Measurements from ENCODE around the gene DUSP2.
A peak's percentile ranks its signal among the peaks of the same experiment; 100 is the strongest.

DUSP2 gene

DNA sequence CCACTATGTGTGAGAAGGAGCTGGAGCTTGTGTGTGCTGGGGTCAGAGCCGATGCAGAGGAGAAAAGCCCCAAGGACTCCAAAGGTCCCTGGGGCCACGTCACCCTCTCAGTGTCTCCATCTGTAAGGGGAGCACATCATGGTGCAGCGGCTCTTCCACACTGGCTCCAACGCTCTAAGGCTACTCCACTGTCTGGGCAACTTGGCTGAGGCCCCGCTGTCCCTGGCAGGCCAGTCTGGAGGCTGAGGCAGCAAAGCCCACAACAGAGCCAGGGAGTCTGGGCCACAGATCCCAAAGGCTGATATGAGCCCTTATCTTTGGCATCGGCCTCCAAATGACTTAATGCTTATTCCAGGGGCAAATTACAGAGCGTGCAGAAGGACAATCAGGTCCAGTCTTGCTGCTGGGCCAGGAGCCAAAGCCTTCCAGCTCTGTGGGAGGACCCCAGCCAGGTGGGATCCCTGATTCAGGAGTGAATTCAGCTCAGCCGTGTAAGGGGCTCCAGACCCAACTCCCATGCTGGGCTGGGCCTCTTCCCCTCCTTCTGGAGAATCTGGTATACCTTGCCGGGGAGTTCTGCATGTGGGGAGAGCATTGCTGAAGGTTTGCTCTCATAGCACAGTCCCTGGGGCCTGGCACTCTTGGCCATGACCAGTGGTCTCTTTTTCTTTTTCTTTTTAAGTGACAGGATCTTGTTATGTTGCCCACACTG lies 1.8 kb upstream of the DUSP2 start:
- Histone ChIP-seq H3K56ac (ENCODE audit: low read length) (peak overlapping the region; percentile 56), H3K27ac (ENCODE audit: low read depth, low read length) (no peak overlapping the region), H2BK120ac (ENCODE audit: low read depth, low read length) (no peak overlapping the region), H2AK5ac (ENCODE audit: low read length) (no peak overlapping the region), H3K79me2 (ENCODE audit: control insufficient read depth, insufficient read depth, low read length) (no peaks in the 10 kb centered on the region), H3K4ac (ENCODE audit: low read depth, low read length) (no peak overlapping the region), H3K4me2 (ENCODE audit: low read length) (no peak overlapping the region), H4K8ac (ENCODE audit: low read depth, low read length) (no peak overlapping the region), H4K5ac (ENCODE audit: low read length) (no peak overlapping the region), H2BK15ac (replicated peaks; ENCODE audit: low read depth) (no peak overlapping the region), H3K79me1 (ENCODE audit: low read length) (no peaks in the 10 kb centered on the region), H3K18ac (ENCODE audit: low read length) (no peak overlapping the region), H3K9ac (ENCODE audit: low read length) (no peak overlapping the region), H3K36me3 (ENCODE audit: control insufficient read depth, insufficient read depth, low read length) (no peaks in the 10 kb centered on the region), H3K27me3 (ENCODE audit: insufficient read depth, low read length, poor library complexity) (no peaks in the 10 kb centered on the region), H3K23ac (ENCODE audit: low read length) (peak overlapping the region; percentile 53), H2BK5ac (ENCODE audit: low read length) (no peak overlapping the region), H3K4me3 (ENCODE audit: low read length) (no peak overlapping the region), H3K4me1 (ENCODE audit: control insufficient read depth, low read depth, low read length) (peaks cover 5% of the 10 kb centered on the region)
- WGBS (ENCODE audit: extremely low coverage, insufficient coverage, low lambda C conversion rate) = no CpG with 5 or more reads among the region's 9 CpGs
- DNase-seq = peak; percentile 46

DNA sequence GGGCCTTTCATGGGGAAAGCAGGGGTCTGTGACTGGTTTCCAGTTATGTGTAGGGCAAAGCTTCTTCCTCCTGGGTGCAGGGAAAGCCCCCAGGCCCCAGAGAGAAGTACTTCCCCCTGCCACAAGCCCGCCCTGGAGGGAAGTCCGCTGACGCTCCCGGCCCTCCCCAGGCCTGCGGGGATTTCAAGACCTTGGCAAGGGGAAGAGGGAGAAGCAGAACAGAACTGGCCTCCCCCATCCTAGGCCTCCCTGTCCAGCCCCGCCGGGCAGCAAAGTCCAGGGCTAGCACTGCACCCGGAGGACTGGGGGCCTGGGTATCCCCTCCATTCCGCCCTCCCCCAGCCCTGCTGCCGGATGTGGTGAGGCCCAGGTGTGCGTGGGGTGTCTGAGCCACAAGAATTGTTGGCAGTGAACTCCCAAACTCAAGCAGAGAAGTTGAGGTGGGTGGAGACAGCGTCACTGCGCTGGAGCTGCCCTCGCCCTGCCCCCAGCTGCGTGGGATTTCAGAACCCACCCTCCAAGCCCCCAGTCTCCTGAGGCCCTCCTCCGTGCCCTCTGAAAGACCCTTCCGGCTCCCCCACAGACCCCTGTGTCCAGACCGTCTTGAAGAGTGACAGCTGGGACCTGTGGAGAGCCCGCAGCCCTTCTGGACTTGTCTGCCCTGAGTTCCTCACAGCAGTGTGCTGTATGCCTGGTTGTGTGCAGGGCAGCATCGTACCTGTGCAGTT lies 1.1 kb upstream of the DUSP2 start:
- Histone ChIP-seq H2AK5ac (ENCODE audit: low read length) (no peak overlapping the region), H3K23ac (ENCODE audit: low read length) (peak overlapping the region; percentile 53), H3K79me2 (ENCODE audit: control insufficient read depth, insufficient read depth, low read length) (no peaks in the 10 kb centered on the region), H3K4me2 (ENCODE audit: low read length) (no peak overlapping the region), H3K18ac (ENCODE audit: low read length) (no peak overlapping the region), H3K79me1 (ENCODE audit: low read length) (no peaks in the 10 kb centered on the region), H3K27ac (ENCODE audit: low read depth, low read length) (no peak overlapping the region), H3K56ac (ENCODE audit: low read length) (peak overlapping the region; percentile 56), H3K36me3 (ENCODE audit: control insufficient read depth, insufficient read depth, low read length) (no peaks in the 10 kb centered on the region), H3K4me1 (ENCODE audit: control insufficient read depth, low read depth, low read length) (peaks cover 5% of the 10 kb centered on the region), H4K5ac (ENCODE audit: low read length) (no peak overlapping the region), H2BK5ac (ENCODE audit: low read length) (no peak overlapping the region), H4K8ac (ENCODE audit: low read depth, low read length) (no peak overlapping the region), H3K4ac (ENCODE audit: low read depth, low read length) (no peak overlapping the region), H2BK15ac (replicated peaks; ENCODE audit: low read depth) (no peak overlapping the region), H3K27me3 (ENCODE audit: insufficient read depth, low read length, poor library complexity) (no peaks in the 10 kb centered on the region), H3K9ac (ENCODE audit: low read length) (no peak overlapping the region), H2BK120ac (ENCODE audit: low read depth, low read length) (no peak overlapping the region), H3K4me3 (ENCODE audit: low read length) (no peak overlapping the region)
- DNase-seq = peak; percentile 31
- WGBS (ENCODE audit: extremely low coverage, insufficient coverage, low lambda C conversion rate) = no CpG with 5 or more reads among the region's 20 CpGs

DNA sequence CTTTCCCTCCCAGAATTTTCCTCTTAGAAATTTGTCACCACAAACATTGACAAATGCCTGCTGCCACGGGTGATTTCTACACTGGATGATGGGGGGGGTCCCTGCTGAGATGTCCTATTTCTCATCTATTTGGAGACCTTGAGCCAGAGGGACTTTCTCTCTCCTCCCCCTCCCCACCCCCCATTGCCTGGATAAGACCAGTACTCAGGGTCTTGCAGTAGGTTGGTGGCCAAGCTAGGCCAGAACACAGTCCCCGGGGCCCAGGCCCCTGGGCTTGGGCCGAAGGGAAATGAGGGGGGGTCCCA lies 560 bp upstream of the DUSP2 start:
- peak; percentile 30 for DNase-seq
- Histone ChIP-seq H3K36me3 (ENCODE audit: control insufficient read depth, insufficient read depth, low read length) (no peaks in the 10 kb centered on the region), H2BK120ac (ENCODE audit: low read depth, low read length) (no peak overlapping the region), H3K4me2 (ENCODE audit: low read length) (no peak overlapping the region), H4K8ac (ENCODE audit: low read depth, low read length) (no peak overlapping the region), H2BK15ac (replicated peaks; ENCODE audit: low read depth) (no peak overlapping the region), H3K79me2 (ENCODE audit: control insufficient read depth, insufficient read depth, low read length) (no peaks in the 10 kb centered on the region), H3K79me1 (ENCODE audit: low read length) (no peaks in the 10 kb centered on the region), H2AK5ac (ENCODE audit: low read length) (no peak overlapping the region), H3K27me3 (ENCODE audit: insufficient read depth, low read length, poor library complexity) (no peaks in the 10 kb centered on the region), H3K4me1 (ENCODE audit: control insufficient read depth, low read depth, low read length) (peaks cover 5% of the 10 kb centered on the region), H3K56ac (ENCODE audit: low read length) (peak overlapping the region; percentile 54), H4K5ac (ENCODE audit: low read length) (no peak overlapping the region), H2BK5ac (ENCODE audit: low read length) (no peak overlapping the region), H3K18ac (ENCODE audit: low read length) (no peak overlapping the region), H3K4ac (ENCODE audit: low read depth, low read length) (no peak overlapping the region), H3K4me3 (ENCODE audit: low read length) (no peak overlapping the region), H3K9ac (ENCODE audit: low read length) (peak overlapping the region; percentile 34), H3K23ac (ENCODE audit: low read length) (no peak overlapping the region), H3K27ac (ENCODE audit: low read depth, low read length) (no peak overlapping the region)
- no CpG with 5 or more reads among the region's 3 CpGs for WGBS (ENCODE audit: extremely low coverage, insufficient coverage, low lambda C conversion rate)

DNA sequence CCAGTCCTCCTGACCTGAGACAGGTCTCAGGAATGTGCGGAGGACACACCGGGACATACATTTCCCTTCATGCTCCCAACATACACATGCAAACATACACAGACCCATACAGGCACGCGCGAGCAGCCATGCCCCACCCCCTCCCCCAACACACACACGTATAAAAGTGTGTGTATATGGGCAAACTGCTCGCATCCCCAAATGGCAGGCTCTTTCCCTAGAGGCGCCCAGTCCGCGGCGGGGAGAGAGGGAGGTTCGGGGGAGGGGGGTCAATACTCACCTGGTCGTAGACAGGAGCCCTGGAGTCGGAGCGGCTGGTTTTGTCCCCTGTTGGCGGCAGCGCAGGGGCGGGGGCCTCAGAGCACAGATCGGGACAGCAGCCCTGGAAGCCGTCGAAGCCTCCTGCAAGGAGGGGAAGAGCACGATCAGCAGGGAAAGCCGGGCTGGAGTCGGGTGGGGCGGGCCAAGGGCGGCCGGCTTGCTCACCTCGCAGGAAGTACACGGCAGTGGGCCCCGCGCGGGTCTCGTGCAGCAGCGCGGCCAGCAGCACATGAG lies 682 bp downstream of the DUSP2 start:
- H3K23ac ChIP-seq (ENCODE audit: low read length) = peak overlapping the region; percentile 76
- peak overlapping the region; percentile 68 for H3K4me2 ChIP-seq (ENCODE audit: low read length)
- H3K36me3 ChIP-seq (ENCODE audit: control insufficient read depth, insufficient read depth, low read length) = no peaks in the 10 kb centered on the region
- peak overlapping the region; percentile 45 for H3K18ac ChIP-seq (ENCODE audit: low read length)
- peak; percentile 62 for DNase-seq
- H4K5ac ChIP-seq (ENCODE audit: low read length) = no peak overlapping the region
- H3K4ac ChIP-seq (ENCODE audit: low read depth, low read length) = peak overlapping the region; percentile 63
- H2AK5ac ChIP-seq (ENCODE audit: low read length) = no peak overlapping the region
- no peaks in the 10 kb centered on the region for H3K79me2 ChIP-seq (ENCODE audit: control insufficient read depth, insufficient read depth, low read length)
- no peak overlapping the region for H2BK15ac ChIP-seq (replicated peaks; ENCODE audit: low read depth)
- peak overlapping the region; percentile 73 for H3K9ac ChIP-seq (ENCODE audit: low read length)
- no CpG with 5 or more reads among the region's 35 CpGs for WGBS (ENCODE audit: extremely low coverage, insufficient coverage, low lambda C conversion rate)
- H3K27ac ChIP-seq (ENCODE audit: low read depth, low read length) = no peak overlapping the region
- H4K8ac ChIP-seq (ENCODE audit: low read depth, low read length) = no peak overlapping the region
- H3K79me1 ChIP-seq (ENCODE audit: low read length) = no peaks in the 10 kb centered on the region
- H3K4me3 ChIP-seq (ENCODE audit: low read length) = peak overlapping the region; percentile 24
- H3K27me3 ChIP-seq (ENCODE audit: insufficient read depth, low read length, poor library complexity) = no peaks in the 10 kb centered on the region
- H2BK120ac ChIP-seq (ENCODE audit: low read depth, low read length) = no peak overlapping the region
- peaks cover 5% of the 10 kb centered on the region for H3K4me1 ChIP-seq (ENCODE audit: control insufficient read depth, low read depth, low read length)
- no peak overlapping the region for H2BK5ac ChIP-seq (ENCODE audit: low read length)
- peak overlapping the region; percentile 93 for H3K56ac ChIP-seq (ENCODE audit: low read length)

DNA sequence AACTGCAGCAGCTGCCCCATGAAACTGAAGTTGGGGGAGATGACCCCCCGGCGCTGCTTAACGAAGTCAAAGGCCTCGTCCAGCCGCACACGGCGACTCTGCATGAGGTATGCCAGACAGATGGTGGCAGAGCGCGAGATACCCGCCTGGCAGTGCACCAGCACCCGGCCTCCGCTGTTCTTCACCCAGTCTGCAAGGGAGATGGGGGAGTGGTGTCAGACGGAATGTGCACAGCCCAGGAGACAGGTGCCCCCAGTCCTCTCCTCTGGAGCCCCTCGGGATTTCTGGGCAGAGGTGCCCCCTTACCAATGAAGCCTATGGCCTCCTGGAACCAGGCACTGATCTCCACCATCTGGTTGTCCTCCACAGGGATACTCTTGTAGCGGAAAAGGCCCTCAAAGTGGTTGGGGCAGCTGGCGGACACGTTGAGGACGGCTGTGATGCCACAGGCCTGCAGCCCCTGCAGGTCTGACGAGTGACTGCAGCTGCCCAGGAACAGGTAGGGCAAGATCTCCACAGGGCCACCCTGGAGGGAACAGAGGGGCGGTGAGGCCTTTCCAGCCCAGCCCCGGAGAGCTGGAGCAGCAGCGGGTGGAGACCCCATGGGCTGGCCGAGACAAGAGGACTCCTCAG lies 1.3 kb downstream of the DUSP2 start:
- H3K9ac ChIP-seq (ENCODE audit: low read length) = peak overlapping the region; percentile 73
- no peak overlapping the region for H3K27ac ChIP-seq (ENCODE audit: low read depth, low read length)
- H4K5ac ChIP-seq (ENCODE audit: low read length) = no peak overlapping the region
- no peaks in the 10 kb centered on the region for H3K79me2 ChIP-seq (ENCODE audit: control insufficient read depth, insufficient read depth, low read length)
- no peak overlapping the region for H2BK15ac ChIP-seq (replicated peaks; ENCODE audit: low read depth)
- no peak overlapping the region for H2AK5ac ChIP-seq (ENCODE audit: low read length)
- H3K4ac ChIP-seq (ENCODE audit: low read depth, low read length) = no peak overlapping the region
- H3K27me3 ChIP-seq (ENCODE audit: insufficient read depth, low read length, poor library complexity) = no peaks in the 10 kb centered on the region
- H3K56ac ChIP-seq (ENCODE audit: low read length) = peak overlapping the region; percentile 93
- H2BK120ac ChIP-seq (ENCODE audit: low read depth, low read length) = no peak overlapping the region
- H3K79me1 ChIP-seq (ENCODE audit: low read length) = no peaks in the 10 kb centered on the region
- H3K4me1 ChIP-seq (ENCODE audit: control insufficient read depth, low read depth, low read length) = peaks cover 5% of the 10 kb centered on the region
- H3K36me3 ChIP-seq (ENCODE audit: control insufficient read depth, insufficient read depth, low read length) = no peaks in the 10 kb centered on the region
- no peak overlapping the region for H2BK5ac ChIP-seq (ENCODE audit: low read length)
- peak overlapping the region; percentile 68 for H3K4me2 ChIP-seq (ENCODE audit: low read length)
- no CpG with 5 or more reads among the region's 23 CpGs for WGBS (ENCODE audit: extremely low coverage, insufficient coverage, low lambda C conversion rate)
- no peak overlapping the region for H3K23ac ChIP-seq (ENCODE audit: low read length)
- peak overlapping the region; percentile 24 for H3K4me3 ChIP-seq (ENCODE audit: low read length)
- H3K18ac ChIP-seq (ENCODE audit: low read length) = no peak overlapping the region
- H4K8ac ChIP-seq (ENCODE audit: low read depth, low read length) = no peak overlapping the region
- DNase-seq = peak; percentile 79
